22Rv1 (cell line): ENCODE measurements around the gene KLF17.

Source experiments
- CTCF ChIP-seq: fragments of 450-650 bp; IDR thresholded peaks from 2 replicates; pipeline ENCODE4 v1.5.1; 2017; ENCODE audit warnings: mild to moderate bottlenecking
- ZFX ChIP-seq: fragments of 450-650 bp; IDR thresholded peaks from 2 replicates; pipeline ENCODE4 v1.6.1; 2017; ENCODE audit warnings: antibody characterized with exemption, borderline replicate concordance

GRCh38 chr1:44079566-44079965 is 39.1 kb upstream of the KLF17 start:
- TF ChIP-seq CTCF (no peak), ZFX (no peak)
